C4-2B (cell line): ENCODE data around the gene TRAFD1.
"Not testable (repeated sequence)": the region's sequence is repeated elsewhere in the genome, so short reads cannot be mapped to it uniquely, and the experiment has no call there.

Source experiments
- H3K27ac ChIP-seq: fragments of 450-650 bp; 2 replicates; pipeline ENCODE4 v1.5.1; 2017
- CTCF ChIP-seq: fragments of 450-650 bp; conservative IDR thresholded peaks from 2 replicates; pipeline ENCODE4 v1.5.1; 2017; ENCODE audit warnings: mild to moderate bottlenecking
- ZFX ChIP-seq: fragments of 450-650 bp; IDR thresholded peaks from 2 replicates; pipeline ENCODE4 v1.6.1; 2017

TRAFD1 gene

GRCh38 chr12:112140728-112141127, 15.4 kb downstream of the TRAFD1 start:
- TF ChIP-seq ZFX (no peak), CTCF (no peak)
- no peak overlapping the region for H3K27ac ChIP-seq

- TF ChIP-seq CTCF = no peak
- TF ChIP-seq ZFX = no peak
Observed at GRCh38 chr12:112146123-112146522, 20.8 kb downstream of the TRAFD1 start.

GRCh38 chr12:112148031-112148513, 22.7 kb downstream of the TRAFD1 start:
- TF ChIP-seq ZFX (no peak), CTCF (no peak)
- no peak overlapping the region for H3K27ac ChIP-seq

More at GRCh38 chr12:112146123-112146522, 20.8 kb downstream of the TRAFD1 start:
- no peak overlapping the region for H3K27ac ChIP-seq

- TF ChIP-seq ZFX (no peak), CTCF (no peak)
- H3K27ac ChIP-seq = no peak overlapping the region
Observed at GRCh38 chr12:112149596-112149995, 24.2 kb downstream of the TRAFD1 start.

- TF ChIP-seq ZFX = no peak
- no peak for TF ChIP-seq CTCF
- H3K27ac ChIP-seq = no peak overlapping the region
Observed at GRCh38 chr12:112151766-112152541, 26.6 kb downstream of the TRAFD1 start.

GRCh38 chr12:112153181-112153892, 28.0 kb downstream of the TRAFD1 start:
- no peak overlapping the region for H3K27ac ChIP-seq
- no peak for TF ChIP-seq CTCF
- TF ChIP-seq ZFX = no peak

GRCh38 chr12:112153893-112154219, 28.5 kb downstream of the TRAFD1 start:
- no peak for TF ChIP-seq ZFX
- no peak for TF ChIP-seq CTCF
- H3K27ac ChIP-seq = no peak overlapping the region

- H3K27ac ChIP-seq = not testable (repeated sequence)
Observed at GRCh38 chr12:112158461-112159145, 33.2 kb downstream of the TRAFD1 start.
